ENCODE results near the gene FBXW10B. TPM values are rescaled to one million over a fixed set of nuclear protein-coding genes. Genes with fewer than 3 reads are reported as not detected.
A peak's percentile ranks its signal among the peaks of the same experiment; 100 is the strongest.
"Not testable (repeated sequence)": the region's sequence is repeated elsewhere in the genome, so short reads cannot be mapped to it uniquely, and the experiment has no call there.

FBXW10B gene
- total and polyA plus RNA-seq, 5 donors from 2014 or later: 0.14 to 8.2 (median 0.60) TPM; not detected in 1

- no peaks in the 10 kb centered on the region for H3K4me1 ChIP-seq (ENCODE audit: control insufficient read depth, insufficient read depth, low read length, poor library complexity, severe bottlenecking)
- Mint-ChIP-seq H3K27me3 (no peaks in the 10 kb centered on the region), H3K4me1 (peaks cover 0 to 15% (median 7%) of the 10 kb centered on the region in 4 donors), H3K36me3 (peaks cover 17% of the 10 kb centered on the region), H3K27ac (no peak overlapping the region), H3K4me3 (no peak overlapping the region), H3K9me3 (no peaks in the 10 kb centered on the region)
- peaks cover 2% of the 10 kb centered on the region for H3K36me3 ChIP-seq (ENCODE audit: control insufficient read depth, insufficient read depth, low read length)
- H3K4me3 ChIP-seq (ENCODE audit: low read depth, low read length): no peak overlapping the region
- H3K9me3 ChIP-seq (ENCODE audit: control insufficient read depth in 2 of 2, low read length in 2 of 2): no peaks in the 10 kb centered on the region
- H3K27ac ChIP-seq (ENCODE audit: insufficient read depth, low read length, poor library complexity, severe bottlenecking): no peak overlapping the region
- DNase-seq (no peak), ATAC-seq (ENCODE audit: low read depth in 2 of 2) (no peak)
- H3K27me3 ChIP-seq (ENCODE audit: control insufficient read depth, insufficient read depth, low read length): no peaks in the 10 kb centered on the region
Measured at GRCh38 chr17:15657868-15658267, 38.4 kb upstream of the FBXW10B start.

GRCh38 chr17:15654886-15655561, 35.5 kb upstream of the FBXW10B start:
- peaks cover 15% of the 10 kb centered on the region for H3K4me1 ChIP-seq (ENCODE audit: control insufficient read depth, insufficient read depth, low read length, poor library complexity, severe bottlenecking)
- ATAC-seq (ENCODE audit: low read depth in 2 of 2) (no peak), DNase-seq (no peak)
- Mint-ChIP-seq H3K36me3 (peaks cover 17% of the 10 kb centered on the region), H3K4me1 (peaks cover 0 to 22% (median 10%) of the 10 kb centered on the region in 4 donors), H3K27me3 (no peaks in the 10 kb centered on the region), H3K27ac (peak overlapping the region in 1 of 3 donors; percentile 8), H3K9me3 (no peaks in the 10 kb centered on the region), H3K4me3 (peak overlapping the region in 1 of 4 donors; percentile 55)
- H3K36me3 ChIP-seq (ENCODE audit: control insufficient read depth, insufficient read depth, low read length): no peaks in the 10 kb centered on the region
- no peaks in the 10 kb centered on the region for H3K27me3 ChIP-seq (ENCODE audit: control insufficient read depth, insufficient read depth, low read length)
- no peak overlapping the region for H3K4me3 ChIP-seq (ENCODE audit: low read depth, low read length)
- H3K9me3 ChIP-seq (ENCODE audit: control insufficient read depth in 2 of 2, low read length in 2 of 2): no peaks in the 10 kb centered on the region
- no peak overlapping the region for H3K27ac ChIP-seq (ENCODE audit: insufficient read depth, low read length, poor library complexity, severe bottlenecking)

- peaks cover 15% of the 10 kb centered on the region for H3K4me1 ChIP-seq (ENCODE audit: control insufficient read depth, insufficient read depth, low read length, poor library complexity, severe bottlenecking)
- Mint-ChIP-seq H3K4me1 (peaks cover 0 to 22% (median 12%) of the 10 kb centered on the region in 4 donors), H3K27ac (peak overlapping the region in 1 of 3 donors; percentile 8), H3K36me3 (peaks cover 17% of the 10 kb centered on the region)
- DNase-seq; H3K4me3 Mint-ChIP-seq; H3K36me3 ChIP-seq (ENCODE audit: control insufficient read depth, insufficient read depth, low read length); ATAC-seq (ENCODE audit: low read depth in 2 of 2); H3K9me3 Mint-ChIP-seq; H3K9me3 ChIP-seq (ENCODE audit: control insufficient read depth in 2 of 2, low read length in 2 of 2); H3K27me3 Mint-ChIP-seq; H3K27me3 ChIP-seq (ENCODE audit: control insufficient read depth, insufficient read depth, low read length); H3K4me3 ChIP-seq (ENCODE audit: low read depth, low read length); H3K27ac ChIP-seq (ENCODE audit: insufficient read depth, low read length, poor library complexity, severe bottlenecking): not testable (repeated sequence)
Measured at GRCh38 chr17:15654401-15654800, 34.9 kb upstream of the FBXW10B start.

- Mint-ChIP-seq H3K27ac (peak overlapping the region in 2 of 3 donors; percentile 23 to 87), H3K9me3 (no peaks in the 10 kb centered on the region), H3K36me3 (peaks cover 19% of the 10 kb centered on the region), H3K4me1 (peaks cover 0 to 30% (median 17%) of the 10 kb centered on the region in 4 donors), H3K4me3 (peak overlapping the region; percentile 68 to 92 (median 71)), H3K27me3 (no peaks in the 10 kb centered on the region)
- ATAC-seq (ENCODE audit: low read depth in 2 of 2) (no peak), DNase-seq (no peak)
- no peak overlapping the region for H3K4me3 ChIP-seq (ENCODE audit: low read depth, low read length)
- H3K4me1 ChIP-seq (ENCODE audit: control insufficient read depth, insufficient read depth, low read length, poor library complexity, severe bottlenecking): peaks cover 21% of the 10 kb centered on the region
- no peaks in the 10 kb centered on the region for H3K36me3 ChIP-seq (ENCODE audit: control insufficient read depth, insufficient read depth, low read length)
- no peaks in the 10 kb centered on the region for H3K27me3 ChIP-seq (ENCODE audit: control insufficient read depth, insufficient read depth, low read length)
- no peak overlapping the region for H3K27ac ChIP-seq (ENCODE audit: insufficient read depth, low read length, poor library complexity, severe bottlenecking)
- H3K9me3 ChIP-seq (ENCODE audit: control insufficient read depth in 2 of 2, low read length in 2 of 2): no peaks in the 10 kb centered on the region
Measured at GRCh38 chr17:15652960-15653359, 33.5 kb upstream of the FBXW10B start.

- peak overlapping the region; percentile 26 for H3K27ac ChIP-seq (ENCODE audit: insufficient read depth, low read length, poor library complexity, severe bottlenecking)
- ATAC-seq (ENCODE audit: low read depth in 2 of 2): peak; percentile 70 to 72
- no peaks in the 10 kb centered on the region for H3K27me3 ChIP-seq (ENCODE audit: control insufficient read depth, insufficient read depth, low read length)
- Mint-ChIP-seq H3K4me3 (peak overlapping the region; percentile 88 to 92 (median 90)), H3K27me3 (no peaks in the 10 kb centered on the region), H3K4me1 (peaks cover 0 to 31% (median 18%) of the 10 kb centered on the region in 4 donors), H3K9me3 (no peaks in the 10 kb centered on the region), H3K36me3 (peaks cover 14% of the 10 kb centered on the region), H3K27ac (peak overlapping the region in 2 of 3 donors; percentile 83 to 91)
- peaks cover 21% of the 10 kb centered on the region for H3K4me1 ChIP-seq (ENCODE audit: control insufficient read depth, insufficient read depth, low read length, poor library complexity, severe bottlenecking)
- no peaks in the 10 kb centered on the region for H3K9me3 ChIP-seq (ENCODE audit: control insufficient read depth in 2 of 2, low read length in 2 of 2)
- DNase-seq: peak in 2 of 3 donors; percentile 14 to 72
- no peaks in the 10 kb centered on the region for H3K36me3 ChIP-seq (ENCODE audit: control insufficient read depth, insufficient read depth, low read length)
- H3K4me3 ChIP-seq (ENCODE audit: low read depth, low read length): peak overlapping the region; percentile 88
Measured at GRCh38 chr17:15651583-15652110, 32.1 kb upstream of the FBXW10B start.

- no peaks in the 10 kb centered on the region for H3K9me3 Mint-ChIP-seq
- Histone ChIP-seq H3K27ac (ENCODE audit: insufficient read depth, low read length, poor library complexity, severe bottlenecking) (peak overlapping the region; percentile 26), H3K27me3 (ENCODE audit: control insufficient read depth, insufficient read depth, low read length) (no peaks in the 10 kb centered on the region), H3K9me3 (ENCODE audit: control insufficient read depth in 2 of 2, low read length in 2 of 2) (no peaks in the 10 kb centered on the region), H3K4me3 (ENCODE audit: low read depth, low read length) (peak overlapping the region; percentile 88), H3K36me3 (ENCODE audit: control insufficient read depth, insufficient read depth, low read length) (no peaks in the 10 kb centered on the region), H3K4me1 (ENCODE audit: control insufficient read depth, insufficient read depth, low read length, poor library complexity, severe bottlenecking) (peaks cover 21% of the 10 kb centered on the region)
- peak overlapping the region; percentile 32 to 91 (median 89) for H3K27ac Mint-ChIP-seq
- ATAC-seq (ENCODE audit: low read depth in 2 of 2) (no peak), DNase-seq (no peak)
- peaks cover 14% of the 10 kb centered on the region for H3K36me3 Mint-ChIP-seq
- H3K27me3 Mint-ChIP-seq: no peaks in the 10 kb centered on the region
- H3K4me1 Mint-ChIP-seq: peaks cover 0 to 31% (median 18%) of the 10 kb centered on the region in 4 donors
- peak overlapping the region; percentile 88 to 92 (median 90) for H3K4me3 Mint-ChIP-seq
Measured at GRCh38 chr17:15650741-15651582, 31.5 kb upstream of the FBXW10B start.

GRCh38 chr17:15649861-15650421, 30.4 kb upstream of the FBXW10B start:
- DNase-seq (no peak), ATAC-seq (ENCODE audit: low read depth in 2 of 2) (no peak)
- Mint-ChIP-seq H3K4me3 (peak overlapping the region; percentile 88 to 92 (median 90)), H3K27me3 (no peaks in the 10 kb centered on the region), H3K9me3 (no peaks in the 10 kb centered on the region), H3K27ac (peak overlapping the region in 2 of 3 donors; percentile 89 to 91), H3K36me3 (peaks cover 14% of the 10 kb centered on the region), H3K4me1 (peaks cover 0 to 39% (median 25%) of the 10 kb centered on the region in 4 donors)
- Histone ChIP-seq H3K27ac (ENCODE audit: insufficient read depth, low read length, poor library complexity, severe bottlenecking) (peak overlapping the region; percentile 37), H3K9me3 (ENCODE audit: control insufficient read depth in 2 of 2, low read length in 2 of 2) (no peaks in the 10 kb centered on the region), H3K4me3 (ENCODE audit: low read depth, low read length) (peak overlapping the region; percentile 88), H3K4me1 (ENCODE audit: control insufficient read depth, insufficient read depth, low read length, poor library complexity, severe bottlenecking) (peaks cover 24% of the 10 kb centered on the region), H3K36me3 (ENCODE audit: control insufficient read depth, insufficient read depth, low read length) (no peaks in the 10 kb centered on the region), H3K27me3 (ENCODE audit: control insufficient read depth, insufficient read depth, low read length) (no peaks in the 10 kb centered on the region)
